ENCODE data around the gene DLG4. TPM values are rescaled to one million over a fixed set of nuclear protein-coding genes. Genes with fewer than 3 reads are reported as not detected.
A peak's percentile ranks its signal among the peaks of the same experiment; 100 is the strongest.
"Not testable (repeated sequence)": the region's sequence is repeated elsewhere in the genome, so short reads cannot be mapped to it uniquely, and the experiment has no call there.

DLG4 gene
- polyA plus RNA-seq, 1 donor: 16.7 TPM

GRCh38 chr17:7174603-7175326 lies 44.9 kb downstream of the DLG4 start:
- Histone ChIP-seq H3K4me1 (ENCODE audit: control insufficient read depth, insufficient read depth, low read length) (peaks cover 27% of the 10 kb centered on the region), H3K27me3 (ENCODE audit: control insufficient read depth, insufficient read depth, low read length) (peaks cover 16% of the 10 kb centered on the region), H3K27ac (ENCODE audit: low read length) (no peak overlapping the region), H3K9me3 (ENCODE audit: control insufficient read depth, low read depth, low read length) (peaks cover 19% of the 10 kb centered on the region), H3K4me3 (ENCODE audit: low read length) (no peak overlapping the region), H3K36me3 (ENCODE audit: control insufficient read depth, insufficient read depth, low read length) (no peaks in the 10 kb centered on the region)
- no CpG with 5 or more reads among the region's 7 CpGs for WGBS (ENCODE audit: insufficient coverage, low lambda C conversion rate)
- no peak for DNase-seq

GRCh38 chr17:7173687-7174602 lies 45.7 kb downstream of the DLG4 start:
- peaks cover 19% of the 10 kb centered on the region for H3K4me1 ChIP-seq (ENCODE audit: control insufficient read depth, insufficient read depth, low read length)
- no peak overlapping the region for H3K4me3 ChIP-seq (ENCODE audit: low read length)
- peaks cover 14% of the 10 kb centered on the region for H3K27me3 ChIP-seq (ENCODE audit: control insufficient read depth, insufficient read depth, low read length)
- WGBS (ENCODE audit: insufficient coverage, low lambda C conversion rate): no CpG with 5 or more reads among the region's 69 CpGs
- no peak overlapping the region for H3K27ac ChIP-seq (ENCODE audit: low read length)
- H3K36me3 ChIP-seq (ENCODE audit: control insufficient read depth, insufficient read depth, low read length): no peaks in the 10 kb centered on the region
- peaks cover 22% of the 10 kb centered on the region for H3K9me3 ChIP-seq (ENCODE audit: control insufficient read depth, low read depth, low read length)
- DNase-seq: peak in 1 of 2 donors; percentile 42

- H3K27ac ChIP-seq (ENCODE audit: low read length); H3K4me3 ChIP-seq (ENCODE audit: low read length); H3K4me1 ChIP-seq (ENCODE audit: control insufficient read depth, insufficient read depth, low read length); H3K36me3 ChIP-seq (ENCODE audit: control insufficient read depth, insufficient read depth, low read length); DNase-seq; H3K27me3 ChIP-seq (ENCODE audit: control insufficient read depth, insufficient read depth, low read length): not testable (repeated sequence)
- H3K9me3 ChIP-seq (ENCODE audit: control insufficient read depth, low read depth, low read length): peaks cover 22% of the 10 kb centered on the region
- 100% methylated on average over 1 of the region's 18 CpGs for WGBS (ENCODE audit: insufficient coverage, low lambda C conversion rate)
Measured at GRCh38 chr17:7172522-7173191, 47.0 kb downstream of the DLG4 start.

GRCh38 chr17:7169565-7169908 lies 50.1 kb downstream of the DLG4 start:
- no CpG with 5 or more reads among the region's 7 CpGs for WGBS (ENCODE audit: insufficient coverage, low lambda C conversion rate)
- H3K27ac ChIP-seq (ENCODE audit: low read length); H3K4me3 ChIP-seq (ENCODE audit: low read length); H3K4me1 ChIP-seq (ENCODE audit: control insufficient read depth, insufficient read depth, low read length); DNase-seq; H3K27me3 ChIP-seq (ENCODE audit: control insufficient read depth, insufficient read depth, low read length); H3K36me3 ChIP-seq (ENCODE audit: control insufficient read depth, insufficient read depth, low read length): not testable (repeated sequence)
- H3K9me3 ChIP-seq (ENCODE audit: control insufficient read depth, low read depth, low read length): peaks cover 15% of the 10 kb centered on the region

- H3K4me1 ChIP-seq (ENCODE audit: control insufficient read depth, insufficient read depth, low read length); H3K27ac ChIP-seq (ENCODE audit: low read length); H3K4me3 ChIP-seq (ENCODE audit: low read length); H3K9me3 ChIP-seq (ENCODE audit: control insufficient read depth, low read depth, low read length); DNase-seq; H3K36me3 ChIP-seq (ENCODE audit: control insufficient read depth, insufficient read depth, low read length); H3K27me3 ChIP-seq (ENCODE audit: control insufficient read depth, insufficient read depth, low read length): not testable (repeated sequence)
- WGBS (ENCODE audit: insufficient coverage, low lambda C conversion rate): 20% methylated on average over 1 of the region's 10 CpGs
Measured at GRCh38 chr17:7168841-7169564, 50.6 kb downstream of the DLG4 start.

GRCh38 chr17:7167832-7168231 lies 51.8 kb downstream of the DLG4 start:
- no CpG with 5 or more reads among the region's 4 CpGs for WGBS (ENCODE audit: insufficient coverage, low lambda C conversion rate)
- Histone ChIP-seq H3K27me3 (ENCODE audit: control insufficient read depth, insufficient read depth, low read length) (no peaks in the 10 kb centered on the region), H3K27ac (ENCODE audit: low read length) (no peak overlapping the region), H3K36me3 (ENCODE audit: control insufficient read depth, insufficient read depth, low read length) (no peaks in the 10 kb centered on the region), H3K4me1 (ENCODE audit: control insufficient read depth, insufficient read depth, low read length) (no peaks in the 10 kb centered on the region), H3K9me3 (ENCODE audit: control insufficient read depth, low read depth, low read length) (peaks cover 5% of the 10 kb centered on the region), H3K4me3 (ENCODE audit: low read length) (no peak overlapping the region)
- DNase-seq: peak in 1 of 2 donors; percentile 48

- WGBS (ENCODE audit: insufficient coverage, low lambda C conversion rate): no CpG with 5 or more reads among the region's 7 CpGs
- no peak for DNase-seq
- no peak overlapping the region for H3K4me3 ChIP-seq (ENCODE audit: low read length)
Measured at GRCh38 chr17:7166873-7167272, 52.8 kb downstream of the DLG4 start.

GRCh38 chr17:7159571-7159970 lies 60.1 kb downstream of the DLG4 start:
- not testable (repeated sequence) for H3K36me3 ChIP-seq (ENCODE audit: control insufficient read depth, insufficient read depth, low read length); H3K27ac ChIP-seq (ENCODE audit: low read length); H3K27me3 ChIP-seq (ENCODE audit: control insufficient read depth, insufficient read depth, low read length); DNase-seq; H3K9me3 ChIP-seq (ENCODE audit: control insufficient read depth, low read depth, low read length); H3K4me3 ChIP-seq (ENCODE audit: low read length); H3K4me1 ChIP-seq (ENCODE audit: control insufficient read depth, insufficient read depth, low read length)
- 60% methylated on average over 1 of the region's 10 CpGs for WGBS (ENCODE audit: insufficient coverage, low lambda C conversion rate)

More at GRCh38 chr17:7166873-7167272, 52.8 kb downstream of the DLG4 start:
- no peaks in the 10 kb centered on the region for H3K4me1 ChIP-seq (ENCODE audit: control insufficient read depth, insufficient read depth, low read length)
- peaks cover 5% of the 10 kb centered on the region for H3K9me3 ChIP-seq (ENCODE audit: control insufficient read depth, low read depth, low read length)
- H3K36me3 ChIP-seq (ENCODE audit: control insufficient read depth, insufficient read depth, low read length): no peaks in the 10 kb centered on the region
- H3K27me3 ChIP-seq (ENCODE audit: control insufficient read depth, insufficient read depth, low read length): no peaks in the 10 kb centered on the region
- no peak overlapping the region for H3K27ac ChIP-seq (ENCODE audit: low read length)

GRCh38 chr17:7158424-7158823 lies 61.2 kb downstream of the DLG4 start:
- H3K4me3 ChIP-seq (ENCODE audit: low read length); DNase-seq; H3K4me1 ChIP-seq (ENCODE audit: control insufficient read depth, insufficient read depth, low read length); H3K27me3 ChIP-seq (ENCODE audit: control insufficient read depth, insufficient read depth, low read length); H3K27ac ChIP-seq (ENCODE audit: low read length); H3K9me3 ChIP-seq (ENCODE audit: control insufficient read depth, low read depth, low read length); H3K36me3 ChIP-seq (ENCODE audit: control insufficient read depth, insufficient read depth, low read length): not testable (repeated sequence)
- no CpG with 5 or more reads among the region's 10 CpGs for WGBS (ENCODE audit: insufficient coverage, low lambda C conversion rate)

Measured in large intestine (tissue), 3 donors.